Osteocyte (in vitro differentiated cells): ENCODE results near the gene CCDC92B. TPM values are rescaled to one million over a fixed set of nuclear protein-coding genes. Genes with fewer than 3 reads are reported as not detected.

Source experiments
- DNase-seq: peaks from one replicate; pipeline ENCODE4 v3.0.0; 2021; ENCODE audit warnings: mixed read lengths; ENCODE audit not compliant: unreplicated experiment; ENCODE audit errors: extremely low spot score
- H3K27ac Mint-ChIP-seq: one replicate; pipeline ENCODE4 v1.8.0; 2021; ENCODE audit warnings: mild to moderate bottlenecking, mixed read lengths; ENCODE audit not compliant: unreplicated experiment
- H3K27me3 Mint-ChIP-seq: one replicate; pipeline ENCODE4 v1.8.0; 2021; ENCODE audit warnings: mixed read lengths; ENCODE audit not compliant: unreplicated experiment
- H3K36me3 Mint-ChIP-seq: one replicate; pipeline ENCODE4 v1.8.0; 2021; ENCODE audit warnings: mixed read lengths; ENCODE audit not compliant: unreplicated experiment
- H3K4me1 Mint-ChIP-seq: one replicate; pipeline ENCODE4 v1.8.0; 2021; ENCODE audit warnings: mixed read lengths; ENCODE audit not compliant: unreplicated experiment
- H3K4me3 Mint-ChIP-seq: one replicate; pipeline ENCODE4 v1.8.0; 2021; ENCODE audit warnings: mild to moderate bottlenecking, moderate library complexity, mixed read lengths; ENCODE audit not compliant: unreplicated experiment
- H3K9me3 Mint-ChIP-seq: one replicate; pipeline ENCODE4 v1.8.0; 2021; ENCODE audit warnings: mixed read lengths; ENCODE audit not compliant: unreplicated experiment
- total RNA-seq: library from RNA; stranded (reverse); gene quantifications from 2 replicates; pipeline ENCODE4 v1.2.1, GENCODE V29; 2021
- TF ChIP-seq, protein P1 (sequence below): fragments of 200-600 bp; sonication (generic); IDR thresholded peaks from 2 replicates; pipeline ENCODE4 v1.5.0; 2021; ENCODE audit warnings: antibody characterized with exemption, mild to moderate bottlenecking, moderate library complexity

The CCDC92B gene
- total RNA-seq, 1 donor from 2014 or later, result not detected

DNA sequence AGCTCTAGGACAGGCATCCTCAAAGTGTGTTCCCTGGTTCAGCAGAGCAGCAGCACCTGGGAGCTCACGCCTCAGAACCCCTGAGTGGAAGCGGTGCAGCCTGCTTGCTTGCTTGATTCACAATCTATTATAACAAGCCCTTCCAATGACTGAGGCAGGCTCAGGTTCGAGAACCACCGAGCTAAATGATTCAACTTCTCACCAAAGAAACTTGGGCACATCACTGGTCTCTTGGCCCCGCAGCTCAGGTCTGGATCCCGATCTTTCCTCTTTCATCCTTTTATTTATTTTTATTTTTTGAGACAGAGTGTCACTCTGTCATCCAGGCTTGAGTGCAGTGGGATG lies 62.4 kb downstream of the CCDC92B start:
- peaks cover 9% of the 10 kb centered on the region for H3K4me1 Mint-ChIP-seq
- no peak overlapping the region for H3K4me3 Mint-ChIP-seq
- TF ChIP-seq, protein P1, sequence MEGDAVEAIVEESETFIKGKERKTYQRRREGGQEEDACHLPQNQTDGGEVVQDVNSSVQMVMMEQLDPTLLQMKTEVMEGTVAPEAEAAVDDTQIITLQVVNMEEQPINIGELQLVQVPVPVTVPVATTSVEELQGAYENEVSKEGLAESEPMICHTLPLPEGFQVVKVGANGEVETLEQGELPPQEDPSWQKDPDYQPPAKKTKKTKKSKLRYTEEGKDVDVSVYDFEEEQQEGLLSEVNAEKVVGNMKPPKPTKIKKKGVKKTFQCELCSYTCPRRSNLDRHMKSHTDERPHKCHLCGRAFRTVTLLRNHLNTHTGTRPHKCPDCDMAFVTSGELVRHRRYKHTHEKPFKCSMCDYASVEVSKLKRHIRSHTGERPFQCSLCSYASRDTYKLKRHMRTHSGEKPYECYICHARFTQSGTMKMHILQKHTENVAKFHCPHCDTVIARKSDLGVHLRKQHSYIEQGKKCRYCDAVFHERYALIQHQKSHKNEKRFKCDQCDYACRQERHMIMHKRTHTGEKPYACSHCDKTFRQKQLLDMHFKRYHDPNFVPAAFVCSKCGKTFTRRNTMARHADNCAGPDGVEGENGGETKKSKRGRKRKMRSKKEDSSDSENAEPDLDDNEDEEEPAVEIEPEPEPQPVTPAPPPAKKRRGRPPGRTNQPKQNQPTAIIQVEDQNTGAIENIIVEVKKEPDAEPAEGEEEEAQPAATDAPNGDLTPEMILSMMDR, result no peak
- no peaks in the 10 kb centered on the region for H3K9me3 Mint-ChIP-seq
- H3K36me3 Mint-ChIP-seq, result peaks cover 24% of the 10 kb centered on the region
- peak overlapping the region; percentile 18 for H3K27ac Mint-ChIP-seq
- H3K27me3 Mint-ChIP-seq, result no peaks in the 10 kb centered on the region
- DNase-seq, result peak; percentile 46

DNA sequence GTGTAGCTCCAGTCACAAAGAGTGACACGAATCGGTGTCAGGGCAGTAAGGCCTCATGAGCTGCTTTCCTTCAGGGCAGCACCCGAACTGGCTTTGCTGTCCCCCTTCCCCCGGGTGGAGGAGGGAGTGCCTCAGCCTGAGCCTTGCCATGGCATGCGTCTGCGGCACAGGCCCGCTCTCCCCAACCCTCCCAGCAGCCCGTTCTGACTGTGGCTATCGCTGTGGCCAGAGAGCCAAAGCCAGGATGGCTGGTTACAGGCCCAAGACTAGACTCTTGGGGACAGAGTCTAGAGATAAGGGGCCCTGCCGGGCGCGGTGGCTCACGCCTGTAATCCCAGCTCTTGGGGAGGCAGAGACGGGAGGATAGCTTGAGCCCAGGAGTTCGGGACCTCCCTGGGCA lies 63.8 kb downstream of the CCDC92B start:
- peaks cover 16% of the 10 kb centered on the region for H3K4me1 Mint-ChIP-seq
- DNase-seq, result peak; percentile 82
- no peak overlapping the region for H3K4me3 Mint-ChIP-seq
- H3K27ac Mint-ChIP-seq, result no peak overlapping the region
- H3K27me3 Mint-ChIP-seq, result no peaks in the 10 kb centered on the region
- TF ChIP-seq, protein P1, result no peak
- peaks cover 36% of the 10 kb centered on the region for H3K36me3 Mint-ChIP-seq
- no peaks in the 10 kb centered on the region for H3K9me3 Mint-ChIP-seq

DNA sequence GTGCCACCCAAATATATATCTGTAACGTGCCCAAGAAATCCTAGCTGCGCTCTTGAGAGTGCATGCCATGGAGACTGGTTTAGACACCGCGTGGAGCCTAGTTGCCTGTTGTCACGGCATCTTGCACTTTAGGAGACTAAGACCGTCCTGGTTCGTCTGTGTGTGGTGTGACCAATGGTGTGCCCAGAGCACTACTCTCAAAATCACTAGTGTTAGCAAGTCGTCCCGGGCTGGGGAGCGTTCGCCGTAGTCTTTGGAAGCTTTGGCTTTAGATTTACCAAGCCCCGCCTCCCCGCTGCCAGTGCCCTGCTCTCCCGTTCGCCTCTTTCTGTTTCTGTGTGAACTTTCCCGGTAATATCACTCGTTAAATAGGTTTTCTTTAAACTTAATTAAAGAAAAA lies 64.9 kb downstream of the CCDC92B start:
- Mint-ChIP-seq H3K27me3 (no peaks in the 10 kb centered on the region), H3K4me3 (no peak overlapping the region), H3K9me3 (no peaks in the 10 kb centered on the region), H3K4me1 (peaks cover 16% of the 10 kb centered on the region), H3K36me3 (peaks cover 46% of the 10 kb centered on the region), H3K27ac (no peak overlapping the region)
- TF ChIP-seq, protein P1, result no peak
- DNase-seq, result peak; percentile 62

DNA sequence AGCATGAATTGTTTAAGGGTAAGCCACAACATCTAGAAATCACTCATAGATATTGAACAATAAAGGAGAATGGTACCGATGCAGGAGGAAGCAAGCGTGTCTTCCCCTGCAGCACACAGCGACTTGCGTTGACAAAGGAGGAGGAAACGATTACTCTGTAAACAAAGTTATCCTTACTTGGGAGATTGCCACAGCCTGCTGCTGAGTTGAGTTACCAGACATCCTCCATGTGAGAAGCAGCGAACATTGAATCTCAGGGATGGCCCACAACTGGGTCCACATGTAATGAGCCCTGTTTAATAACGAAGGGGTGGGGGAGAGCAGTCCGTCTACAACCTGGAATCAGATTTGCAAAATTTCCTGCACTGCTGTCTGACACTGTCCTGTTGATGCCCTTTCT lies 65.5 kb downstream of the CCDC92B start:
- Mint-ChIP-seq H3K9me3 (no peaks in the 10 kb centered on the region), H3K27ac (no peak overlapping the region), H3K4me3 (no peak overlapping the region), H3K27me3 (no peaks in the 10 kb centered on the region), H3K4me1 (peaks cover 12% of the 10 kb centered on the region), H3K36me3 (peaks cover 48% of the 10 kb centered on the region)
- TF ChIP-seq, protein P1, result no peak
- DNase-seq, result peak; percentile 34

DNA sequence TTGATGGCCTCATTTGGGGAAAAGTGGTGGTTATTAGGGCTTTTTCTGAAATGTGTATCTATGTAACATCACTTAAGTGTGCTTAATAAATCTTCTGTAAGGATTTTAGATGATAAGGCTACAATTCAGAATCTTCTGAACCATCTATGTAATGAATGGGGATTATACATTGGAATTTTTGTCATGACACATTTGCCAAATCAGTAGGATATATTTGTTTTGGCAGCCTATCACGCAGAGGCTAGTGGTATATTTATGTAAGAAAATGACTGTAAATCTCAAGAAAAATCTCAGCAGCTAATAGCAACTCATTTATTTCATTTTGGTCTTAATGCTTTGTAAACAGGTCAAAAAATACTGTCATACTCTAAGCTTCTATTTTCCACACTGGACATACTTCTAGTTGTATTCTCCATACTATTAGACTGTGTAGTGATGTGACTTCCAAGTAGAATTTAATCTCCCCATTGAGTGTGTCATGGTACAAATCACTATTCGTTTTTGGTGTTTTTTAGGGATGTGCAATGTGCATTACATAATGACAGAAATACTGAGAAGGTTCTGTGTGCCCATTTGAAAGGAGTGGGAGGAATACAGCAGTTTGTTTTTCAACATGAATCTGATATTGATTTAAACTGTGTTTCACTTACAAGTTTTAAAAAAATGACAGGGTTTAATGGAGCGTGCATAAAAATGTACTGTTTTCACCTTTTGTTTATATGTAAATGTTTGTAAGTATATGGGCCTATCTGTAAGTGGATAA lies 67.1 kb downstream of the CCDC92B start:
- H3K27ac Mint-ChIP-seq, result no peak overlapping the region
- TF ChIP-seq, protein P1, result no peak
- H3K9me3 Mint-ChIP-seq, result no peaks in the 10 kb centered on the region
- H3K27me3 Mint-ChIP-seq, result no peaks in the 10 kb centered on the region
- H3K4me1 Mint-ChIP-seq, result peaks cover 12% of the 10 kb centered on the region
- no peak for DNase-seq
- peaks cover 49% of the 10 kb centered on the region for H3K36me3 Mint-ChIP-seq
- H3K4me3 Mint-ChIP-seq, result no peak overlapping the region
